HG02852 (cell line): ENCODE measurements around the gene DFFB.

Experiments used
- ATAC-seq: cut with Tn5 transposase; IDR thresholded peaks from one replicate; pipeline ENCODE4 v1.9.1; 2021; ENCODE audit warnings: mild to moderate bottlenecking, moderate library complexity; ENCODE audit not compliant: unreplicated experiment

The DFFB gene

GRCh38 chr1:3869751-3870301 lies 12.6 kb downstream of the DFFB start:
- no peak for ATAC-seq

- ATAC-seq, result no peak
These were observed 14.2 kb downstream of the DFFB start for GRCh38 chr1:3871451-3871805.

- no peak for ATAC-seq
These were observed 15.3 kb downstream of the DFFB start for GRCh38 chr1:3872546-3872945.

- no peak for ATAC-seq
These were observed 17.5 kb downstream of the DFFB start for GRCh38 chr1:3874736-3875135.

- ATAC-seq, result no peak
These were observed 19.4 kb downstream of the DFFB start for GRCh38 chr1:3876716-3877115.

- ATAC-seq, result no peak
These were observed 21.8 kb downstream of the DFFB start for GRCh38 chr1:3879099-3879498.

GRCh38 chr1:3879787-3880428 lies 22.6 kb downstream of the DFFB start:
- no peak for ATAC-seq

- ATAC-seq, result no peak
These were observed 23.3 kb downstream of the DFFB start for GRCh38 chr1:3880429-3881192.

- ATAC-seq, result no peak
These were observed 23.9 kb downstream of the DFFB start for GRCh38 chr1:3881193-3881480.

- no peak for ATAC-seq
These were observed 26.1 kb downstream of the DFFB start for GRCh38 chr1:3883194-3883925.

- no peak for ATAC-seq
These were observed 27.7 kb downstream of the DFFB start for GRCh38 chr1:3884966-3885365.

GRCh38 chr1:3885611-3886010 lies 28.3 kb downstream of the DFFB start:
- no peak for ATAC-seq

- no peak for ATAC-seq
These were observed 28.9 kb downstream of the DFFB start for GRCh38 chr1:3886106-3886670.

- ATAC-seq, result no peak
These were observed 29.4 kb downstream of the DFFB start for GRCh38 chr1:3886691-3887090.

GRCh38 chr1:3888301-3888700 lies 31.0 kb downstream of the DFFB start:
- no peak for ATAC-seq

GRCh38 chr1:3889936-3890335 lies 32.7 kb downstream of the DFFB start:
- ATAC-seq, result no peak

GRCh38 chr1:3890389-3891328 lies 33.4 kb downstream of the DFFB start:
- no peak for ATAC-seq

- no peak for ATAC-seq
These were observed 34.1 kb downstream of the DFFB start for GRCh38 chr1:3891329-3891865.

GRCh38 chr1:3892748-3893147 lies 35.5 kb downstream of the DFFB start:
- no peak for ATAC-seq

GRCh38 chr1:3893190-3893589 lies 35.9 kb downstream of the DFFB start:
- no peak for ATAC-seq
